GM10248 (cell line): ENCODE results near the gene SDHB.

Experiments used
- CTCF ChIA-PET: fragments of 300-600 bp; sonication (Branson Sonifier 250); formaldehyde crosslinking; extraction: SDS; loops from one replicate; lab custom pipeline; 2021; ENCODE audit warnings: antibody characterized with exemption; lab: Yijun Ruan, JAX
- POLR2A ChIA-PET: fragments of 350-650 bp; sonication (Branson Sonifier 250); formaldehyde crosslinking; extraction: SDS; loops from one replicate; lab custom pipeline; 2020; ENCODE audit warnings: antibody characterized with exemption; lab: Yijun Ruan, JAX
- DNase-seq: peaks from one replicate; pipeline ENCODE4 v3.0.0; 2012; ENCODE audit errors: extremely low spot score
- TF ChIP-seq, protein P1 (sequence below): IDR thresholded peaks from 2 replicates; pipeline ENCODE4 v1.5.1; 2012; ENCODE audit warnings: mild to moderate bottlenecking, low read depth; ENCODE audit errors: extremely low read depth, missing control alignments, control extremely low read depth

Gene SDHB

DNA sequence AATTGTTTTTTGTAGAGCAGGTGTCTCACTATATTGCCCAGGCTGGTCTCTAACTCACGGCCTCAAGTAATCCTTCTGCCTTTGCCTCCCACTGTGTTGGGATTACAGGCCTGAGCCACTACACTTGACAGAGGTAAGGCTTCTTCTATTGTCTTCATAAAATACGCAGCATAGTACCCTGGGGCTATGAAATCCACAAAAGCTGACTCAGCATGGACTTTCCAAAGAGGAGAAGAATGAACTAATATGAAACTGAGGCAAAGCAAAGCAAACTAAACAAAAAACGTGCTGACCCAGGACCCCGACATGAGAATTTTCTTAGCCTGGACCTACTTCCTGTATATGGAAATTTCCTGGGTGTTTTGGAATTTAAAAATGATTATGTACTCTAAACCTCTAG is 23.6 kb downstream of the SDHB start:
- CTCF ChIA-PET: no interaction called here
- TF ChIP-seq, protein P1, sequence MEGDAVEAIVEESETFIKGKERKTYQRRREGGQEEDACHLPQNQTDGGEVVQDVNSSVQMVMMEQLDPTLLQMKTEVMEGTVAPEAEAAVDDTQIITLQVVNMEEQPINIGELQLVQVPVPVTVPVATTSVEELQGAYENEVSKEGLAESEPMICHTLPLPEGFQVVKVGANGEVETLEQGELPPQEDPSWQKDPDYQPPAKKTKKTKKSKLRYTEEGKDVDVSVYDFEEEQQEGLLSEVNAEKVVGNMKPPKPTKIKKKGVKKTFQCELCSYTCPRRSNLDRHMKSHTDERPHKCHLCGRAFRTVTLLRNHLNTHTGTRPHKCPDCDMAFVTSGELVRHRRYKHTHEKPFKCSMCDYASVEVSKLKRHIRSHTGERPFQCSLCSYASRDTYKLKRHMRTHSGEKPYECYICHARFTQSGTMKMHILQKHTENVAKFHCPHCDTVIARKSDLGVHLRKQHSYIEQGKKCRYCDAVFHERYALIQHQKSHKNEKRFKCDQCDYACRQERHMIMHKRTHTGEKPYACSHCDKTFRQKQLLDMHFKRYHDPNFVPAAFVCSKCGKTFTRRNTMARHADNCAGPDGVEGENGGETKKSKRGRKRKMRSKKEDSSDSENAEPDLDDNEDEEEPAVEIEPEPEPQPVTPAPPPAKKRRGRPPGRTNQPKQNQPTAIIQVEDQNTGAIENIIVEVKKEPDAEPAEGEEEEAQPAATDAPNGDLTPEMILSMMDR: no peak
- POLR2A ChIA-PET: no interaction called here
- DNase-seq: no peak

DNA sequence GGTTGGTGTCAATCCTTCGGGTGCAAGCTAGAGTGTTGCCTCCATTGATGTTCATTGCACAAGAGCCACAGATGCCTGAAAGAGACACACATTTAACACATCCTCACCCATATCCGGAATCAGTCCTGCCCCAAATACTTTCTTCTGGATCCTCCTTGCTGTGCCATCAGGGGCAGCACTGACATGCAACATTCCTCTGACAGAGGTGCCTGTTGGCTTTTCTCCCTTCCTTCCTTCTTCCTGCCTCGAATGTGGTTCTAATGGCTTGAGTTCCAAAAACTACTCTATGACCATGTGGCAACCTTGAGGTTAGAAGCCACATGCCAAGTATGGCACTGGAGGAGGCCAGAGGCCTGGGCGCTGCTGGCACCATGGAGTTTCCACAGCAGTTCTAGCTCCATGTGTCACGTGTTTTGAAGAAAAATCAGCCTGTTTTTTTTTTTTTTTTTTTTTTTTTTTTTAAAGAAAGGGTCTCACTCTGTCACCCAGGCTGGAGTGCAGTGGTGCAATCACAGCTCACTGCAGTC is 25.1 kb downstream of the SDHB start:
- TF ChIP-seq, protein P1: no peak
- CTCF ChIA-PET: interaction anchor here (1.2 to 2.6 kb wide), 2 partner anchors 20 to 68 kb away, joined by 4 to 6 read pairs; no protein-coding TSS in a partner anchor
- POLR2A ChIA-PET: interaction anchor here (0.6 kb wide), 1 partner anchor 123 kb away, joined by 3 read pairs; no protein-coding TSS in a partner anchor
- DNase-seq: no peak

DNA sequence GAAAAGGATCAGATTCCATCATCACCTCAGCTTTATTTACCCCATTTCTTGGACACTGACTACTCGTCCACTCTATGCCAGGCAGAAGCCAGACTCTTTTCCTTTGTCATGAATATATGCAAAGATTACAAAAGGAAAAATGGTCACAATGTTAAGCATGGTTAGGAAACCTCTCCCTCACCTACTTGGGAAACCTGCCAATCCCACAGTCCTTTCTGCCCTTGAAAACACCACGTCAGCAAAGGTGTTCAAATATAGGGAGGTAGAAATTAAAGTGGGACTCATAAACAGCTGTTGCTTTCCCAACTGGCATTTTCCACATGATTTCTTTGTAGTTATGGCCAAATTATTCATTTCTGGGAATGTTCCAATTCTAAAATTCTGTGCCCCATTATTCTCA is 25.9 kb downstream of the SDHB start:
- no peak for DNase-seq
- POLR2A ChIA-PET: no interaction called here
- CTCF ChIA-PET: interaction anchor here (1.1 to 2.6 kb wide), 2 partner anchors 19 to 20 kb away, joined by 3 to 6 read pairs; no protein-coding TSS in a partner anchor
- TF ChIP-seq, protein P1: no peak

DNA sequence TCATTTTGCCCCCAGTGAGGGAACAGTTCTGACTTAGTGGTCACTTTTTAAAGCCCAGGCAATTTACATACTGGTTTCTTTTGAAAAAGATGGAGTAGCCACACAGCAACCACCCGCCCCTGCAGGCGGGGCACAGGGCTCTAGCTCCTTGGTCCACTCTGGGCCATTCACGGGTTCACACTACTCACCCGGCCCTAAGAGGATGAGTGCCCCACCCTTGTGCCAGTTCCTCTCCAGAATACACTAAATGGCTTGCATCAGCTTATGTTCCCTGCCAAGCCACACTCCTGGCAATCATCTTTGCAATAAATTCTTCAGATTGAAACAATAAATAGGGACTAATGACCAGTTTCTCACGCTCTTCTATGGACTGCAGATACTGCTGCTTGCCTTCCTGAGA is 26.4 kb downstream of the SDHB start:
- TF ChIP-seq, protein P1: no peak
- ChIA-PET POLR2A (no interaction called here), CTCF (interaction anchor here (1.0 to 2.6 kb wide), 3 partner anchors 14 to 21 kb away, joined by 3 to 6 read pairs (median 3); no protein-coding TSS in a partner anchor)
- no peak for DNase-seq

DNA sequence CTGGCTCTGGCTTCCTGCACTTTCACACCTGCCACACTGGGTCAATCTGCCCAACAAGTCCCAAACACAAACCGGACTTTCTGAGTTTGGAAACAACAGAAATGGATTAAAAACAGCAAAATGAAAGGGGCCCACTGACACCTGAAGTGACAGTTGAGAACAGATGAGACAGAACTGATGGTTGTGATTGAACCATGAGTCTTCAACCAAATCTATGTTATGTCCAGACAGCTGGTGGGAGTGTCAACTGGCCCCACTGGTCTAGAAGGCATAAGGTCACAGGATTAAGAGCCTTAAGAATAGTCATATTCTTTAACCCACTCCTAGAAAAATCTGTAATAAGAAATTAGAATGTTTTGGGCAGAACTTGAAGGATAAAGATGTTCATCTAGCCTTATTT is 29.1 kb downstream of the SDHB start:
- no peak for DNase-seq
- TF ChIP-seq, protein P1: no peak
- CTCF ChIA-PET: interaction anchor here (1.1 to 3.0 kb wide), 2 partner anchors 11 to 73 kb away, joined by 3 to 16 read pairs; partner anchors contain the start of gene ATP13A2
- POLR2A ChIA-PET: interaction anchor here (0.6 kb wide), 1 partner anchor 15 kb away, joined by 4 read pairs; no protein-coding TSS in a partner anchor

DNA sequence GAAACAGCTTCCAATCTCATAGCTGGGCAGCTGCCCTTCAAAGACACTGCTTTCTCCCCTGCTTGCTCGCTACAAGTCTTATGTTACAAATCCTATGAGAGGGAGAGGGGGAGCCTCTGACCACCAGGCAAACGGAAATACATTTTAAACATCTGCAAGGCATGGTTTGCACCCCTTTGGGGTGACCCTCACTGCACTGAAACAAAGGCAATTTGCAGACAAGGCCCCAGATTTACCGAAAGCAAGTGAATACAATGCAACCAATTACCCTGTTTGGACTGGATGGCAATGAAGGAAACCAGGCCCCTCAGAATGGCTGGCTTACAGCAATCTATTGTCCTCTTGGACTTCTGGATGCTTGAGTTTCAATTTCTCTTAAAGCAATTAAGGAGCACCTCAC is 30.3 kb downstream of the SDHB start:
- DNase-seq: no peak
- TF ChIP-seq, protein P1: no peak
- ChIA-PET CTCF (interaction anchor here (0.9 to 3.0 kb wide), 9 partner anchors 8 to 403 kb away, joined by 3 to 16 read pairs (median 4); partner anchors contain the start of genes ATP13A2 and SDHB), POLR2A (interaction anchor here (0.6 kb wide), 1 partner anchor 413 kb away, joined by 3 read pairs; no protein-coding TSS in a partner anchor)
